Body of pancreas (tissue), 4 donors: ENCODE data around the gene RNU1-1. TPM values are rescaled to one million over a fixed set of nuclear protein-coding genes. Genes with fewer than 3 reads are reported as not detected.

Source experiments
- ATAC-seq: fragments of 150-250 bp; one replicate; pipeline ENCODE4 v1.9.1; 2016
- DNase-seq, 4 donors: peaks; one replicate each; pipeline ENCODE4 v3.0.0-alpha.2; 2019
- H3K27ac ChIP-seq, 4 donors: fragments of 200-600 bp; sonication (generic); 1 replicate in 3 of 4; 2 replicates in 1 of 4; pipeline versions ENCODE4 v1.5.1 to v1.6.1; 2016 to 2019; ENCODE audit warnings: mild to moderate bottlenecking in 1 of 4, mixed read lengths in 1 of 4, moderate library complexity in 1 of 4
- H3K27me3 ChIP-seq, 2 donors: fragments of 200-600 bp; sonication (generic); one replicate each; pipeline ENCODE4 v1.6.0; 2016; ENCODE audit warnings: mild to moderate bottlenecking in 1 of 2
- H3K36me3 ChIP-seq, 2 donors: fragments of 200-600 bp; sonication (generic); replicated peaks in 1 of 2; 2 replicates each; pipeline ENCODE4 v1.5.1; 2016; ENCODE audit warnings: low read depth in 2 of 2; ENCODE audit not compliant: insufficient read depth in 1 of 2
- H3K4me1 ChIP-seq: fragments of 200-600 bp; sonication (generic); one replicate; pipeline ENCODE4 v1.6.0; 2016
- H3K4me3 ChIP-seq, 2 donors: fragments of 200-600 bp; sonication (generic); 1 replicate in 1 of 2; 2 replicates in 1 of 2; pipeline ENCODE4 v1.5.1; 2016 to 2019
- H3K9me3 ChIP-seq, 3 donors: fragments of 200-600 bp; sonication (generic); 1 replicate in 2 of 3; 2 replicates in 1 of 3; pipeline ENCODE4 v1.5.1; 2016
- CTCF ChIP-seq, 7 experiments: fragments of 450-650 bp in 4 of 7; fragments of 200-600 bp in 3 of 7; sonication (generic) in 3 of 7; IDR thresholded peaks; one replicate each; pipeline ENCODE4 v1.5.1; 2016 to 2019; ENCODE audit warnings: antibody characterized with exemption in 7 of 7
- POLR2A ChIP-seq, 3 donors: fragments of 450-650 bp; IDR thresholded peaks; one replicate each; pipeline ENCODE4 v1.6.1; 2016; ENCODE audit warnings: antibody characterized with exemption in 3 of 3, mild to moderate bottlenecking in 2 of 3
- WGBS, 2 donors: methylation state at CpG; one replicate each; pipeline ENCODE4 v1.1.5; 2017; 5-methylcytosine and 5-hydroxymethylcytosine counted together
- intact Hi-C: fragments of 100-400 bp; cut with DNase I; formaldehyde crosslinking; loops from one replicate; pipeline ENCODE4 v1.15.1; 2023
- small RNA-seq: library from RNA; depleted of rRNA; stranded (forward); fragments of <200 nt; gene quantifications from one replicate; pipeline ENCODE3, GENCODE V24; 2016
- total RNA-seq, 2 donors: library from RNA; depleted of rRNA; stranded (reverse); fragments of >200 nt; gene quantifications; one replicate each; pipeline ENCODE4 v1.1.0, GENCODE V29; 2016

Gene RNU1-1
- total RNA-seq, 2 donors from 2014 or later: under 0.01 to 15,479 TPM

- 95 to 100% methylated on average over 4 to 24 of the region's 28 CpGs for WGBS, 2 donors
- no peaks in the 10 kb centered on the region for H3K4me1 ChIP-seq
- no peak for ATAC-seq
- H3K9me3 ChIP-seq: no peaks in the 10 kb centered on the region
- H3K4me3 ChIP-seq: no peak overlapping the region
- DNase-seq: no peak
- TF ChIP-seq CTCF (IDR thresholded peaks at IDR 0.05): no peak
- H3K27ac ChIP-seq: no peak overlapping the region
- intact Hi-C loops: no loop called here
- no peaks in the 10 kb centered on the region for H3K27me3 ChIP-seq
- H3K36me3 ChIP-seq: no peaks in the 10 kb centered on the region
These were observed 39.8 kb downstream of the RNU1-1 start for GRCh38 chr1:16474166-16474800.

GRCh38 chr1:16468558-16468957 is 45.5 kb downstream of the RNU1-1 start:
- Histone ChIP-seq H3K4me3 (no peak overlapping the region), H3K27me3 (no peaks in the 10 kb centered on the region), H3K27ac (no peak overlapping the region), H3K9me3 (no peaks in the 10 kb centered on the region), H3K36me3 (no peaks in the 10 kb centered on the region), H3K4me1 (no peaks in the 10 kb centered on the region)
- TF ChIP-seq POLR2A (IDR thresholded peaks at IDR 0.05) (no peak), CTCF (IDR thresholded peaks at IDR 0.05) (no peak)
- intact Hi-C loops: no loop called here
- no peak for ATAC-seq
- 83 to 91% methylated on average over 3 of the region's 3 CpGs for WGBS, 2 donors
- DNase-seq: no peak

- DNase-seq (no peak), ATAC-seq (no peak)
- Histone ChIP-seq H3K36me3 (no peaks in the 10 kb centered on the region), H3K27me3 (no peaks in the 10 kb centered on the region), H3K4me1 (no peaks in the 10 kb centered on the region), H3K4me3 (no peak overlapping the region), H3K27ac (no peak overlapping the region), H3K9me3 (no peaks in the 10 kb centered on the region)
- 91 to 98% methylated on average over 12 to 21 of the region's 21 CpGs for WGBS, 2 donors
- intact Hi-C loops: no loop called here
- no peak for TF ChIP-seq CTCF (IDR thresholded peaks at IDR 0.05)
- no peak for TF ChIP-seq POLR2A (IDR thresholded peaks at IDR 0.05)
These were observed 49.0 kb downstream of the RNU1-1 start for GRCh38 chr1:16464917-16465625.

Small RNAs within 50 kb of the gene (small RNA-seq; reads per million reads assigned to genes)
- gene RNU1-1 (not detected), gene RNU1-6P (not detected)

Other genes starting within 250 kb of the RNU1-1 start
- 10 to 100 TPM; 11.9 to 33.6 TPM for gene FBXO42, start 161.8 kb downstream of the RNU1-1 start, total RNA-seq
- gene SZRD1, start 147.0 kb downstream of the RNU1-1 start, total RNA-seq: 10 to 100 TPM; 26.4 to 29.8 TPM
- not detected for gene SPATA21, start 76.9 kb downstream of the RNU1-1 start, total RNA-seq
- gene NECAP2, start 73.6 kb downstream of the RNU1-1 start, total RNA-seq: 10 to 100 TPM; 28.3 to 31.9 TPM
- gene NBPF1, start 99.3 kb upstream of the RNU1-1 start, total RNA-seq: 10 to 100 TPM; 22.3 to 41.5 TPM
- over 10,000 TPM in 1 of 2 donors, under 1 TPM in 1; under 0.01 to 15,479 TPM for gene RNU1-3, start 152.7 kb upstream of the RNU1-1 start, total RNA-seq
- over 10,000 TPM in 1 of 2 donors, under 1 TPM in 1; under 0.01 to 15,479 TPM for gene RNU1-4, start 226.2 kb upstream of the RNU1-1 start, total RNA-seq